ENCODE results near the gene SERPINB2. TPM values are rescaled to one million over a fixed set of nuclear protein-coding genes. Genes with fewer than 3 reads are reported as not detected.

Gene SERPINB2
- total and polyA plus RNA-seq, 2 of the 13 experiments (the other 11 are each of a cell fraction or from before 2014, with no cell fraction given) = 0.07 to 0.11 TPM

DNA sequence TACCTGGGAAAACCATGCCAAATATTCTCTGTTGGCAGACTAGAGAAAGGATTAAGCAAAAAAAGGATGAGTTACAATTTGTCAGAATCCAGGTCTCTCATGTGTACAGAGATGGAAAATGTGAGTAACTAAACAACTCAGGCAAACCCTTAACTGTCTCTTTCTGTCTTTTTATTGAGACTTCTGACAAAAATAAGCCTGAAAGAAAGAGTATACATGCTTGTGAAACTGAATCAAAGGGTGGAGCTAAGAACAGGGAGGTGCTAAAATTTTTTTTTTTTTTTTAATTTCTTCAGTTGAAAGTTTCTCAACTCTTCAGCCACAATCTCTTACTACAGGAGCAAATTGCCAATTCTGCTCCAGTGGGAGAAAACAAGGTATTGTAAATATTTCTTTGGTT lies 20.2 kb downstream of the SERPINB2 start, which contains the start of gene SERPINB10 (continued):
- TF ChIP-seq ZNF616 (CRISPR knock-in tag; IDR thresholded peaks at IDR 0.05; ENCODE audit: low read depth) (no peak), ZNF674 (CRISPR knock-in tag; IDR thresholded peaks at IDR 0.05; ENCODE audit: low read depth) (no peak), KAT2B (IDR thresholded peaks at IDR 0.05; ENCODE audit: borderline replicate concordance, low read depth, low read length) (no peak)
- TF ChIP-seq, protein P1, sequence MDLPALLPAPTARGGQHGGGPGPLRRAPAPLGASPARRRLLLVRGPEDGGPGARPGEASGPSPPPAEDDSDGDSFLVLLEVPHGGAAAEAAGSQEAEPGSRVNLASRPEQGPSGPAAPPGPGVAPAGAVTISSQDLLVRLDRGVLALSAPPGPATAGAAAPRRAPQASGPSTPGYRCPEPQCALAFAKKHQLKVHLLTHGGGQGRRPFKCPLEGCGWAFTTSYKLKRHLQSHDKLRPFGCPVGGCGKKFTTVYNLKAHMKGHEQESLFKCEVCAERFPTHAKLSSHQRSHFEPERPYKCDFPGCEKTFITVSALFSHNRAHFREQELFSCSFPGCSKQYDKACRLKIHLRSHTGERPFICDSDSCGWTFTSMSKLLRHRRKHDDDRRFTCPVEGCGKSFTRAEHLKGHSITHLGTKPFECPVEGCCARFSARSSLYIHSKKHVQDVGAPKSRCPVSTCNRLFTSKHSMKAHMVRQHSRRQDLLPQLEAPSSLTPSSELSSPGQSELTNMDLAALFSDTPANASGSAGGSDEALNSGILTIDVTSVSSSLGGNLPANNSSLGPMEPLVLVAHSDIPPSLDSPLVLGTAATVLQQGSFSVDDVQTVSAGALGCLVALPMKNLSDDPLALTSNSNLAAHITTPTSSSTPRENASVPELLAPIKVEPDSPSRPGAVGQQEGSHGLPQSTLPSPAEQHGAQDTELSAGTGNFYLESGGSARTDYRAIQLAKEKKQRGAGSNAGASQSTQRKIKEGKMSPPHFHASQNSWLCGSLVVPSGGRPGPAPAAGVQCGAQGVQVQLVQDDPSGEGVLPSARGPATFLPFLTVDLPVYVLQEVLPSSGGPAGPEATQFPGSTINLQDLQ (CRISPR knock-in tag; IDR thresholded peaks at IDR 0.05) = no peak
- TF ChIP-seq, protein P2, sequence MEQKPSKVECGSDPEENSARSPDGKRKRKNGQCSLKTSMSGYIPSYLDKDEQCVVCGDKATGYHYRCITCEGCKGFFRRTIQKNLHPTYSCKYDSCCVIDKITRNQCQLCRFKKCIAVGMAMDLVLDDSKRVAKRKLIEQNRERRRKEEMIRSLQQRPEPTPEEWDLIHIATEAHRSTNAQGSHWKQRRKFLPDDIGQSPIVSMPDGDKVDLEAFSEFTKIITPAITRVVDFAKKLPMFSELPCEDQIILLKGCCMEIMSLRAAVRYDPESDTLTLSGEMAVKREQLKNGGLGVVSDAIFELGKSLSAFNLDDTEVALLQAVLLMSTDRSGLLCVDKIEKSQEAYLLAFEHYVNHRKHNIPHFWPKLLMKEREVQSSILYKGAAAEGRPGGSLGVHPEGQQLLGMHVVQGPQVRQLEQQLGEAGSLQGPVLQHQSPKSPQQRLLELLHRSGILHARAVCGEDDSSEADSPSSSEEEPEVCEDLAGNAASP (CRISPR knock-in tag; IDR thresholded peaks at IDR 0.05; ENCODE audit: borderline replicate concordance) = no peak

DNA sequence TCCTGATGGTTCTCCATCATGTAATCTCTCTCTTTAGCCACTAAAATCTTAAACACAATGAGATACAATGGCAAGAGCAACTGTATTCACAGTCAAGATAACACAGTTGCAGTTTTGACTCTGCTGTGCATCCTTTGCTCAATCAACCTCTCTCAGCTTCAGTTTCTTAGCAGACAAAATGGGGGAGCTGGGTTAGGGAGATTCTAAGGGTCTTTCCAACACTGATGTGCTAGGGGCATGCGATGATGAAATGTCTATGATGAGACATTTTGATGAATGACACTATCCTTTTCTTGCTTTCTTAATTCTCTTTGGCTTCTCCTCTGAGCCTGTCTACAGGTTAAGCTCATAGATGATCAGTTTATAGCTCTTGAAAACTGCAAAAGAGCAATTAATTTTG lies 21.4 kb downstream of the SERPINB2 start:
- Histone ChIP-seq H3K27ac (ENCODE audit: extremely low read length, insufficient read depth, low read length) (no peak overlapping the region), H2AFZ (ENCODE audit: low read length) (no peak overlapping the region), H3K4me1 (ENCODE audit: insufficient read depth, low read length) (no peaks in the 10 kb centered on the region), H4K20me1 (ENCODE audit: insufficient read depth, low read length) (no peaks in the 10 kb centered on the region), H3K4me2 (ENCODE audit: low read depth, low read length) (no peak overlapping the region), H3K9ac (ENCODE audit: insufficient read depth, low read depth, low read length) (no peak overlapping the region), H3K79me2 (ENCODE audit: insufficient read depth, low read length) (no peaks in the 10 kb centered on the region), H3K9me3 (ENCODE audit: low read length) (no peaks in the 10 kb centered on the region), H3K27me3 (ENCODE audit: control insufficient read depth in 1 of 2, insufficient read depth in 2 of 2, low read length in 2 of 2) (no peaks in the 10 kb centered on the region), H3K36me3 (replicated peaks in 1 of 2; ENCODE audit: control insufficient read depth in 1 of 2, insufficient read depth in 2 of 2, low read length in 2 of 2) (no peaks in the 10 kb centered on the region), H3K4me3 (replicated peaks in 1 of 3; ENCODE audit: insufficient read depth in 1 of 3, low read depth in 2 of 3, low read length in 3 of 3) (no peak overlapping the region)
- WGBS (ENCODE audit: low lambda C conversion rate) = 6% methylated on average over 1 of the region's 1 CpG
- POLR2A ChIA-PET = no interaction called here
- no peak for ATAC-seq
- no peak for DNase-seq (ENCODE audit: low spot score)
- in situ Hi-C loops (cut with HindIII; ENCODE audit: extremely low pct_ligation_motif_present, low pct_unique_long_range_greater_than_20kb) = no loop called here
- intact Hi-C loops (cut with micrococcal nuclease; ENCODE audit: unreplicated experiment) = no loop called here
- FAIRE-seq = no peak
- no TSS peak for BruUV-seq (replicated peaks)
- CTCF ChIA-PET (ENCODE audit: low intra/inter-chr PET ratio, low total read pairs) = no interaction called here
- TF ChIP-seq TRIM22 (IDR thresholded peaks at IDR 0.05) (no peak), ZNF329 (CRISPR knock-in tag; IDR thresholded peaks at IDR 0.05; ENCODE audit: low read depth) (no peak), MIER2 (CRISPR knock-in tag; IDR thresholded peaks at IDR 0.05) (no peak), ZNF143 (CRISPR knock-in tag; IDR thresholded peaks at IDR 0.05) (no peak), RNF219 (CRISPR knock-in tag; IDR thresholded peaks at IDR 0.05) (no peak), ZNF83 (CRISPR knock-in tag; IDR thresholded peaks at IDR 0.05; ENCODE audit: borderline replicate concordance) (no peak), ATAD3A (CRISPR knock-in tag; IDR thresholded peaks at IDR 0.05) (no peak), EED (CRISPR knock-in tag; IDR thresholded peaks at IDR 0.05) (no peak), CBX5 (CRISPR knock-in tag; IDR thresholded peaks at IDR 0.05; ENCODE audit: borderline replicate concordance) (no peak), ATF1 (CRISPR knock-in tag; IDR thresholded peaks at IDR 0.05) (no peak), RCOR2 (CRISPR knock-in tag; IDR thresholded peaks at IDR 0.05) (no peak), KAT2B (IDR thresholded peaks at IDR 0.05; ENCODE audit: borderline replicate concordance, low read depth, low read length) (no peak), ZNF224 (CRISPR knock-in tag; IDR thresholded peaks at IDR 0.05) (no peak), NCOA1 (CRISPR knock-in tag; IDR thresholded peaks at IDR 0.05) (no peak)
